A673 (cell line): ENCODE data around the gene RNF151. TPM values are rescaled to one million over a fixed set of nuclear protein-coding genes. Genes with fewer than 3 reads are reported as not detected.
A peak's percentile ranks its signal among the peaks of the same experiment; 100 is the strongest.

Experiments
- BruUV-seq: library from RNA; stranded (reverse); fragments of 400-500 nt; replicated peaks from 2 replicates; lab custom pipeline; 2021; lab: Mats Ljungman, UMichigan
- CTCF ChIA-PET: fragments of 300-600 bp; sonication (Branson Sonifier 250); formaldehyde crosslinking; loops from one replicate; lab custom pipeline; 2022; ENCODE audit warnings: antibody characterized with exemption; lab: Charles Lee
- POLR2A ChIA-PET: fragments of 300-600 bp; sonication (Branson Sonifier 250); formaldehyde crosslinking; loops from one replicate; lab custom pipeline; 2022; ENCODE audit warnings: antibody characterized with exemption; ENCODE audit not compliant: low non-redundant PET; lab: Charles Lee
- DNase-seq: peaks from one replicate; pipeline ENCODE4 v3.0.0-alpha.2; 2015; ENCODE audit warnings: low spot score
- H3K27ac ChIP-seq: fragments of 200-600 bp; sonication (generic); 2 replicates; pipeline ENCODE4 v1.5.1; 2016; ENCODE audit warnings: mixed run types, low read depth, mild to moderate bottlenecking, mixed read lengths, antibody characterized with exemption, low read length; ENCODE audit not compliant: poor library complexity, severe bottlenecking
- H3K27me3 ChIP-seq: fragments of 200-600 bp; sonication (generic); replicated peaks from 2 replicates; pipeline ENCODE4 v1.6.1; 2017; ENCODE audit warnings: mixed run types, low read depth, mild to moderate bottlenecking, mixed read lengths, antibody characterized with exemption, low read length; ENCODE audit not compliant: insufficient read depth, poor library complexity
- H3K36me3 ChIP-seq: fragments of 200-600 bp; sonication (generic); 2 replicates; pipeline ENCODE4 v1.6.1; 2016; ENCODE audit warnings: mixed run types, mild to moderate bottlenecking, mixed read lengths, antibody characterized with exemption, low read length; ENCODE audit not compliant: insufficient read depth, poor library complexity, severe bottlenecking
- H3K4me1 ChIP-seq: fragments of 200-600 bp; sonication (generic); 2 replicates; pipeline ENCODE4 v1.6.1; 2017; ENCODE audit warnings: mixed run types, mild to moderate bottlenecking, mixed read lengths, antibody characterized with exemption, low read length; ENCODE audit not compliant: insufficient read depth, poor library complexity, severe bottlenecking
- H3K4me3 ChIP-seq: fragments of 200-600 bp; sonication (generic); 2 replicates; pipeline ENCODE4 v1.5.1; 2016; ENCODE audit warnings: low read depth, mixed run types, mild to moderate bottlenecking, mixed read lengths, low read length; ENCODE audit not compliant: poor library complexity, severe bottlenecking
- H3K9me3 ChIP-seq: fragments of 200-600 bp; sonication (generic); 2 replicates; pipeline ENCODE4 v1.6.1; 2016; ENCODE audit warnings: mixed run types, low read depth, mild to moderate bottlenecking, mixed read lengths, antibody characterized with exemption, low read length; ENCODE audit not compliant: poor library complexity, severe bottlenecking
- EZH2 ChIP-seq: fragments of 200-600 bp; sonication (generic); IDR thresholded peaks from 2 replicates; pipeline ENCODE4 v1.6.1; 2017; ENCODE audit warnings: borderline replicate concordance, low read depth, mild to moderate bottlenecking, mixed read lengths, antibody characterized with exemption, low read length; ENCODE audit not compliant: poor library complexity, severe bottlenecking
- intact Hi-C: fragments of 100-400 bp; cut with micrococcal nuclease; formaldehyde crosslinking; loops from one replicate; pipeline ENCODE4 v1.10.0; 2022; ENCODE audit not compliant: unreplicated experiment
- total RNA-seq: library from RNA; stranded (reverse); gene quantifications from 2 replicates; pipeline ENCODE4 v1.2.3, GENCODE V29; 2021
- TF ChIP-seq, protein P1 (sequence below): fragments of 300-800, 200-600 bp; sonication (generic); conservative IDR thresholded peaks from 2 replicates; pipeline ENCODE4 v1.5.1; 2017; ENCODE audit warnings: low read depth, mild to moderate bottlenecking, antibody characterized with exemption, low read length, moderate library complexity, mixed read lengths

Gene RNF151
- total RNA-seq, 1 experiment from 2014 or later: not detected

DNA sequence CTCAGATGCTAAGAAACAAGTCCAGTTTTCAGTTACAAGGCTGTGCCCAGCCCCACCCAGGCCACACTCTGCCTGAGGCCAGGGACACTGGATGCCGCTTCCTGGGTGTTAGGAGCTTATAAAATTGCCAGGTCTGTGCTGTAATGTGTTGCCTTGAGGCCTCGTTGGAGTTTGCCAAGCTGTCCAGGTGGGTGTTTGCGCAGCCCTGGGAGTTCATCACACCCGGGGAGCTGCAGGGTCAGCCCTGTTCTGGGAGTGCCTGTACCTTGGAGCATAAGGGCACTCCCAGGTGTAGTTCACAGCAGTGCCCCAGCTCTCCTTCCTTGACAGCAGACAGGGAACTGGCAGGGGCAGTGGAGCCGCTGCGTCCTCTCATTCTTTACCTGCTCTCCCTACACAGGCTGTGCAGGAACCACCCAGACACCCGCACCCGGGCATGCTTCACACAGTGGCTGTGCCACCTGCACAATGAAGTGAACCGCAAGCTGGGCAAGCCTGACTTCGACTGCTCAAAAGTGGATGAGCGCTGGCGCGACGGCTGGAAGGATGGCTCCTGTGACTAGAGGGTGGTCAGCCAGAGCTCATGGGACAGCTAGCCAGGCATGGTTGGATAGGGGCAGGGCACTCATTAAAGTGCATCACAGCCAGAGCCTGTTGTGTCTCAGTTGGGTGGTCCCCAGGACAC, 19.0 kb downstream of the RNF151 start:
- Histone ChIP-seq H3K27me3 (peaks cover 12% of the 10 kb centered on the region), H3K4me3 (peak overlapping the region; percentile 81), H3K4me1 (peaks cover 24% of the 10 kb centered on the region), H3K9me3 (no peaks in the 10 kb centered on the region), H3K36me3 (peaks cover 7% of the 10 kb centered on the region), H3K27ac (no peak overlapping the region)
- intact Hi-C loops: no loop called here
- no peak for TF ChIP-seq EZH2
- TF ChIP-seq, protein P1, sequence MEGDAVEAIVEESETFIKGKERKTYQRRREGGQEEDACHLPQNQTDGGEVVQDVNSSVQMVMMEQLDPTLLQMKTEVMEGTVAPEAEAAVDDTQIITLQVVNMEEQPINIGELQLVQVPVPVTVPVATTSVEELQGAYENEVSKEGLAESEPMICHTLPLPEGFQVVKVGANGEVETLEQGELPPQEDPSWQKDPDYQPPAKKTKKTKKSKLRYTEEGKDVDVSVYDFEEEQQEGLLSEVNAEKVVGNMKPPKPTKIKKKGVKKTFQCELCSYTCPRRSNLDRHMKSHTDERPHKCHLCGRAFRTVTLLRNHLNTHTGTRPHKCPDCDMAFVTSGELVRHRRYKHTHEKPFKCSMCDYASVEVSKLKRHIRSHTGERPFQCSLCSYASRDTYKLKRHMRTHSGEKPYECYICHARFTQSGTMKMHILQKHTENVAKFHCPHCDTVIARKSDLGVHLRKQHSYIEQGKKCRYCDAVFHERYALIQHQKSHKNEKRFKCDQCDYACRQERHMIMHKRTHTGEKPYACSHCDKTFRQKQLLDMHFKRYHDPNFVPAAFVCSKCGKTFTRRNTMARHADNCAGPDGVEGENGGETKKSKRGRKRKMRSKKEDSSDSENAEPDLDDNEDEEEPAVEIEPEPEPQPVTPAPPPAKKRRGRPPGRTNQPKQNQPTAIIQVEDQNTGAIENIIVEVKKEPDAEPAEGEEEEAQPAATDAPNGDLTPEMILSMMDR: no peak
- POLR2A ChIA-PET: interaction anchor here (0.6 kb wide), 1 partner anchor 21 kb away, joined by 3 read pairs; the partner anchor contains the start of gene RPS2
- DNase-seq: no peak
- CTCF ChIA-PET: interaction anchor here (0.6 to 0.9 kb wide), 2 partner anchors 26 to 155 kb away, joined by 4 to 6 read pairs; no protein-coding TSS in a partner anchor
- BruUV-seq: no TSS peak

DNA sequence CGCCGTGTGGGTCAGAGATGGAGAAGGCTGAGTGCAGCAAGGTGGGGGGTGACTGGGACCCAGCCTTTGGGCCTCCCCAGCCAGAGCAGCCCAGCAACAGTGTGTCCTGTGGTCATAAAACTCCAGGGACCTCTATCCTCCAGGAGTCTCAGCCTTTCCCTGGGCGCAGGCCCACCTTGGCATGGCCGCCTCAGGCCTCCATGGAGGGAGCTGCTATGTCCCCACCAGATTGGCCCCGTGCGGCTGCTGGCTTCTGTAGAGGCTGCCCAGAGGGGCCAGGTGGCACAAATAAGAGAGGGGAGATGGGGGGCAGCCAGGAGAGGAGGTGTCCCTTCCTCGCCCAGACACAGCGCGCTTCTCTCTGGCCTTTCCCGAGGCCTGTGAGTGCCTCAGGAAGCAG, 20.5 kb downstream of the RNF151 start:
- ChIA-PET CTCF (no interaction called here), POLR2A (interaction anchor here (0.7 kb wide), 1 partner anchor 22 kb away, joined by 4 read pairs; no protein-coding TSS in a partner anchor)
- no peak overlapping the region for H3K27ac ChIP-seq
- H3K4me3 ChIP-seq: no peak overlapping the region
- BruUV-seq: no TSS peak
- DNase-seq: no peak
- H3K4me1 ChIP-seq: peaks cover 12% of the 10 kb centered on the region
- peaks cover 7% of the 10 kb centered on the region for H3K36me3 ChIP-seq
- intact Hi-C loops: no loop called here
- TF ChIP-seq EZH2: no peak
- TF ChIP-seq, protein P1: no peak
- H3K9me3 ChIP-seq: no peaks in the 10 kb centered on the region
- H3K27me3 ChIP-seq: peaks cover 17% of the 10 kb centered on the region

DNA sequence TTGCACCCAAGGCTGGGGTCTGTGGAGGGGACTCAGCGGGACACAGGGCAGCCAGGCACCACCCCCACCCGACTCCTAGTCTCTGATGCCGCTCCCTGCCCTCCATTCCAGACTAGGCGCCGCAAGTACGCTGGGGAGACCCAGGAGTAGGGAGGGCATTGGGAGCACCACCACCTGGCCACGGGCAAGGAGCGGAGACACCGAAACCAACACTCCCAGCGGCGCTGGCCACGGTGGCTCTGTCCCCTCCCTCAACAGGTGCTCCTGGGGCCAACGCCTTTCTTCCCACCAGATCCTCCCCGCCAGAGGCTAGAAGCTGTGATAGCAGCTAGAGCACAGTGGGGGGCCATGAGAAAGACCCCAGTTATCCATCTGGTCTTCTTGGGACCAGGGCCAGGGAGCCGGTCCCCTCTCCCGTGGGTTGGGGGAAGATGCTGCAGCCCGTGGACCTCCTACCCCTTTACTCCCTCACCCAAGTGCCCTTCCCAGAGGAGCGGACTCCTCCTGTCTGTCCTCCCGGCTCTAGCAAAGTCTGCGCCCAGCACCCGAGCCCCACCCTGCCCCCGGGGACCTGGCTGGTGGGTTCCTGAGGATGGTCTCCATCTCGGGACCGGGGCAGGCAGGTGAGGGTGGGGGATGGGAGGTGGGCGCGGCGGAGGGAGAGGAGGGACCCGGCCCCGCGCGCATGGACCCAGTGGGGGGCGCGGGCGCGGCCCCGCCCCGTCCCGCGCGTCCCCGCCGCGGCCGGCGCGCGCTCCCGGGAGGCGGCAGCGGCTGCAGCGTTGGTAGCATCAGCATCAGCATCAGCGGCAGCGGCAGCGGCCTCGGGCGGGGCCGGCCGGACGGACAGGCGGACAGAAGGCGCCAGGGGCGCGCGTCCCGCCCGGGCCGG, 22.8 kb downstream of the RNF151 start, which contains the start of gene SYNGR3:
SYNGR3 (plus strand) TSS at position 762 of the 892 bp plus-strand sequence. CDS start 133 bp downstream, outside the sequence.
- Histone ChIP-seq H3K36me3 (peaks cover 7% of the 10 kb centered on the region), H3K9me3 (no peaks in the 10 kb centered on the region), H3K27me3 (peaks cover 17% of the 10 kb centered on the region), H3K4me1 (peaks cover 11% of the 10 kb centered on the region), H3K27ac (no peak within 1 kb of the TSS), H3K4me3 (peak within 1 kb of the TSS; percentile 44)
- DNase-seq: no peak
- TF ChIP-seq, protein P1: no peak
- TF ChIP-seq EZH2: no peak
- ChIA-PET CTCF (no interaction called here), POLR2A (no interaction called here)
- intact Hi-C loops: no loop called here
- BruUV-seq: no TSS peak
